Endothelial cell of umbilical vein (primary cell): ENCODE measurements around the gene P4HA3. TPM values are rescaled to one million over a fixed set of nuclear protein-coding genes. Genes with fewer than 3 reads are reported as not detected.

Experiments used
- BruUV-seq: library from RNA; stranded (reverse); fragments of 400-500 nt; replicated peaks from 2 replicates; lab custom pipeline; 2021; lab: Mats Ljungman, UMichigan
- CTCF ChIA-PET: fragments of 300-600, 350-600 bp; sonication (Branson Sonifier 250); formaldehyde crosslinking; loops from one replicate; lab custom pipeline; 2021; ENCODE audit warnings: antibody characterized with exemption, inconsistent platforms; lab: Charles Lee
- POLR2A ChIA-PET: fragments of 300-600, 350-600 bp; sonication (Branson Sonifier 250); formaldehyde crosslinking; loops from one replicate; lab custom pipeline; 2021; ENCODE audit warnings: antibody characterized with exemption, inconsistent platforms; lab: Charles Lee
- DNase-seq: peaks from one replicate; pipeline ENCODE4 v3.0.0-alpha.2; 2011; ENCODE audit warnings: low read depth, low spot score
- FAIRE-seq: peaks from 2 replicates; lab custom pipeline; 2011; peaks lifted over from hg19 to GRCh38; lab: Jason Lieb, UNC
- H2AFZ ChIP-seq: 2 replicates; pipeline ENCODE4 v1.6.0; 2012; ENCODE audit warnings: low read depth, low read length, control low read depth, inconsistent platforms
- H3K27ac ChIP-seq: 2 replicates; pipeline ENCODE4 v1.5.1; 2011; ENCODE audit warnings: low read depth, mild to moderate bottlenecking, control low read depth, low read length, moderate library complexity; ENCODE audit not compliant: insufficient read depth
- H3K27me3 ChIP-seq, 2 experiments: 2 replicates each; pipeline versions ENCODE4 v1.6.0 to v1.6.1; 2011; ENCODE audit warnings: low read length in 2 of 2, mixed read lengths in 1 of 2; ENCODE audit not compliant: control insufficient read depth in 2 of 2, insufficient read depth in 2 of 2
- H3K36me3 ChIP-seq, 2 experiments: 2 replicates in 1 of 2; 3 replicates in 1 of 2; pipeline ENCODE4 v1.5.1; 2011; ENCODE audit warnings: low read length in 2 of 2, mild to moderate bottlenecking in 1 of 2, moderate library complexity in 1 of 2; ENCODE audit not compliant: control insufficient read depth in 2 of 2, insufficient read depth in 2 of 2; ENCODE audit errors: extremely low read depth in 1 of 2
- H3K4me1 ChIP-seq: 3 replicates; pipeline ENCODE4 v1.5.1; 2011; ENCODE audit warnings: mild to moderate bottlenecking, low read length; ENCODE audit not compliant: control insufficient read depth, insufficient read depth; ENCODE audit errors: extremely low read depth
- H3K4me2 ChIP-seq: 2 replicates; pipeline ENCODE4 v1.6.1; 2011; ENCODE audit warnings: low read length, control low read depth, mixed read lengths; ENCODE audit not compliant: insufficient read depth
- H3K4me3 ChIP-seq, 3 experiments: fragments of 200-600 bp in 1 of 3; sonication (generic), shearing (Covaris generic) in 1 of 3; replicated peaks in 1 of 3; 2 replicates each; pipeline ENCODE4 v1.5.1; 2011 to 2016; ENCODE audit warnings: control low read depth in 3 of 3, low read length in 3 of 3, mild to moderate bottlenecking in 2 of 3, inconsistent platforms in 1 of 3, low read depth in 1 of 3, moderate library complexity in 1 of 3; ENCODE audit not compliant: insufficient read depth in 1 of 3
- H3K79me2 ChIP-seq: 2 replicates; pipeline ENCODE4 v1.6.0; 2012; ENCODE audit warnings: low read length, inconsistent platforms; ENCODE audit not compliant: control insufficient read depth, insufficient read depth
- H3K9ac ChIP-seq: replicated peaks from 2 replicates; pipeline ENCODE3; 2011; ENCODE audit warnings: low read length, control low read depth; ENCODE audit not compliant: insufficient read depth; ENCODE audit errors: extremely low read depth
- H3K9me1 ChIP-seq: replicated peaks from 3 replicates; pipeline ENCODE4 v1.6.0; 2011; ENCODE audit warnings: mild to moderate bottlenecking, low read length; ENCODE audit not compliant: control insufficient read depth, insufficient read depth; ENCODE audit errors: extremely low read depth
- H3K9me3 ChIP-seq: replicated peaks from 2 replicates; pipeline ENCODE4 v1.5.1; 2012; ENCODE audit warnings: low read length, inconsistent platforms; ENCODE audit not compliant: control insufficient read depth, insufficient read depth
- H4K20me1 ChIP-seq: replicated peaks from 2 replicates; pipeline ENCODE3; 2011; ENCODE audit warnings: mild to moderate bottlenecking, low read length; ENCODE audit not compliant: control insufficient read depth, insufficient read depth; ENCODE audit errors: extremely low read depth
- CTCF ChIP-seq, 2 donors: IDR thresholded peaks; 1 replicate in 1 of 2; 2 replicates in 1 of 2; pipeline ENCODE4 v1.5.1; 2011; ENCODE audit warnings: low read length in 2 of 2, mild to moderate bottlenecking in 2 of 2, moderate library complexity in 2 of 2, control low read depth in 1 of 2, inconsistent platforms in 1 of 2, low read depth in 1 of 2; ENCODE audit not compliant: insufficient read depth in 1 of 2; ENCODE audit errors: extremely low read depth in 1 of 2
- JUN ChIP-seq: IDR thresholded peaks from 2 replicates; pipeline ENCODE4 v1.6.1; 2011; ENCODE audit warnings: borderline replicate concordance, low read depth; ENCODE audit not compliant: insufficient read length, insufficient read depth
- dilution Hi-C: fragments of 300-500 bp; cut with MboI; formaldehyde crosslinking; loops from one replicate; pipeline ENCODE4 v1.15.0; 2019; ENCODE audit warnings: low sequenced_read_pairs; ENCODE audit not compliant: extremely low pct_ligation_motif_present
- intact Hi-C: fragments of 100-400 bp; cut with micrococcal nuclease; formaldehyde crosslinking; loops from one replicate; pipeline ENCODE4 v1.10.0; 2022
- polyA plus RNA-seq, 4 experiments: library from polyadenylated mRNA; depleted of rRNA in 3 of 4; stranded (reverse) in 3 of 4; unstranded in 1 of 4; fragments of >200 nt; gene quantifications; 2 replicates each; pipeline versions ENCODE4 v1.2.1 to v1.2.3, GENCODE V29; 2011 to 2012; ENCODE audit warnings: missing spikeins in 1 of 4
- total RNA-seq: library from RNA; stranded (reverse); gene quantifications from 2 replicates; pipeline ENCODE4 v1.2.3, GENCODE V29; 2021

P4HA3 gene
- total and polyA plus RNA-seq, 2 donors (not counting 3 experiments of a cell fraction or from before 2014, with no cell fraction given) = 26.9 to 40.0 TPM

- DNase-seq (no peak), FAIRE-seq (peak; percentile 26)
- H3K27ac ChIP-seq = no peak overlapping the region
- H3K9me3 ChIP-seq = no peaks in the 10 kb centered on the region
- H2AFZ ChIP-seq = no peak overlapping the region
- no peaks in the 10 kb centered on the region for H3K79me2 ChIP-seq
- CTCF ChIA-PET = interaction anchor here (0.6 to 13.4 kb wide), 39 partner anchors 8 to 483 kb away, joined by 3 to 440 read pairs (median 8); partner anchors contain the start of genes C2CD3, PGM2L1 and PPME1
- H3K9ac ChIP-seq = no peak overlapping the region
- dilution Hi-C loops = no loop called here
- H3K9me1 ChIP-seq = no peaks in the 10 kb centered on the region
- no TSS peak for BruUV-seq
- no peak overlapping the region for H3K4me3 ChIP-seq
- TF ChIP-seq JUN = no peak
- H3K36me3 ChIP-seq = peaks cover 0 to 6% of the 10 kb centered on the region in 2 experiments
- no peaks in the 10 kb centered on the region for H3K4me1 ChIP-seq
- H4K20me1 ChIP-seq = no peaks in the 10 kb centered on the region
- POLR2A ChIA-PET = no interaction called here
- H3K4me2 ChIP-seq = no peak overlapping the region
- intact Hi-C loops = loop anchor here (1.0 kb wide), 5 partner anchors 65 to 314 kb away; no protein-coding TSS in a partner anchor
- no peaks in the 10 kb centered on the region for H3K27me3 ChIP-seq
These were observed 54.9 kb downstream of the P4HA3 start for GRCh38 chr11:74256378-74257133.

GRCh38 chr11:74255741-74256375 is 55.6 kb downstream of the P4HA3 start:
- Histone ChIP-seq H3K9me1 (no peaks in the 10 kb centered on the region), H3K4me3 (no peak overlapping the region), H3K27ac (no peak overlapping the region), H4K20me1 (no peaks in the 10 kb centered on the region), H3K36me3 (peaks cover 0 to 10% of the 10 kb centered on the region in 2 experiments), H3K79me2 (no peaks in the 10 kb centered on the region), H3K27me3 (no peaks in the 10 kb centered on the region), H3K9ac (no peak overlapping the region), H3K4me2 (no peak overlapping the region), H3K4me1 (no peaks in the 10 kb centered on the region), H2AFZ (no peak overlapping the region), H3K9me3 (no peaks in the 10 kb centered on the region)
- peak; percentile 91 for FAIRE-seq
- dilution Hi-C loops = no loop called here
- DNase-seq = peak; percentile 81
- CTCF ChIA-PET = interaction anchor here (0.6 to 13.4 kb wide), 57 partner anchors 9 to 614 kb away, joined by 3 to 440 read pairs (median 6); partner anchors contain the start of genes C2CD3, PGM2L1 and PPME1
- POLR2A ChIA-PET = no interaction called here
- TF ChIP-seq CTCF (IDR thresholded peaks at IDR 0.05; ENCODE audit: extremely low read depth in 1 of 2, insufficient read depth in 1 of 2, low read depth in 1 of 2, low read length in 2 of 2) = peak; percentile 83 to 94
- TF ChIP-seq JUN = no peak
- no TSS peak for BruUV-seq
- intact Hi-C loops = loop anchor here (1.0 kb wide), 6 partner anchors 65 to 314 kb away; no protein-coding TSS in a partner anchor
